Measurements from ENCODE around the gene SLC39A1. TPM values are rescaled to one million over a fixed set of nuclear protein-coding genes. Genes with fewer than 3 reads are reported as not detected.

Gene SLC39A1
- total RNA-seq, 2 experiments from 2014 or later = 40.3 to 42.2 TPM

GRCh38 chr1:153995640-153996039, 32.3 kb upstream of the SLC39A1 start:
- DNase-seq = no peak
- peaks cover 2% of the 10 kb centered on the region for H3K9me3 Mint-ChIP-seq
- no peaks in the 10 kb centered on the region for H3K27me3 Mint-ChIP-seq
- H3K4me1 Mint-ChIP-seq (ENCODE audit: low read depth) = peaks cover 11% of the 10 kb centered on the region
- peaks cover 50% of the 10 kb centered on the region for H3K36me3 Mint-ChIP-seq (ENCODE audit: low read depth)
- H3K27ac Mint-ChIP-seq = peak overlapping the region; percentile 50
- no peak for TF ChIP-seq CTCF (IDR thresholded peaks at IDR 0.05)
- CTCF ChIA-PET = interaction anchor here (1.9 kb wide), 1 partner anchor 9 kb away, joined by 9 read pairs; the partner anchor contains the start of gene RAB13
- no peak for ATAC-seq
- intact Hi-C loops (cut with micrococcal nuclease) = loop anchor here (10.0 kb wide), 2 partner anchors 159 to 269 kb away; partner anchors contain the start of gene NUP210L
- H3K4me3 Mint-ChIP-seq = no peak overlapping the region
- POLR2A ChIA-PET = interaction anchor here (0.8 to 12.7 kb wide), 8 partner anchors 9 to 189 kb away, joined by 3 to 237 read pairs (median 4); partner anchors contain the start of genes CREB3L4, JTB and NUP210L

- ChIA-PET POLR2A (interaction anchor here (0.8 to 12.7 kb wide), 9 partner anchors 7 to 189 kb away, joined by 3 to 237 read pairs (median 4); partner anchors contain the start of genes CREB3L4, JTB and NUP210L), CTCF (interaction anchor here (0.6 to 1.9 kb wide), 2 partner anchors 8 to 77 kb away, joined by 3 to 9 read pairs; partner anchors contain the start of gene RAB13)
- peaks cover 51% of the 10 kb centered on the region for H3K36me3 Mint-ChIP-seq (ENCODE audit: low read depth)
- no peak for ATAC-seq
- intact Hi-C loops (cut with micrococcal nuclease) = loop anchor here (10.0 kb wide), 2 partner anchors 160 to 270 kb away; partner anchors contain the start of gene NUP210L
- no peak for DNase-seq
- H3K27me3 Mint-ChIP-seq = no peaks in the 10 kb centered on the region
- peaks cover 2% of the 10 kb centered on the region for H3K9me3 Mint-ChIP-seq
- no peak for TF ChIP-seq CTCF (IDR thresholded peaks at IDR 0.05)
- no peak overlapping the region for H3K4me3 Mint-ChIP-seq
- peaks cover 15% of the 10 kb centered on the region for H3K4me1 Mint-ChIP-seq (ENCODE audit: low read depth)
- H3K27ac Mint-ChIP-seq = peak overlapping the region; percentile 50
These were observed 31.9 kb upstream of the SLC39A1 start for GRCh38 chr1:153995202-153995601.

- ChIA-PET CTCF (interaction anchor here (0.9 to 2.2 kb wide), 6 partner anchors 15 to 343 kb away, joined by 3 to 7 read pairs (median 4); partner anchors contain the start of genes DENND4B, HAX1 and JTB), POLR2A (interaction anchor here (0.6 to 12.7 kb wide), 21 partner anchors 10 to 423 kb away, joined by 3 to 237 read pairs (median 5); partner anchors contain the start of genes CREB3L4, CRTC2, DENND4B and GATAD2B)
- intact Hi-C loops (cut with micrococcal nuclease) = loop anchor here (2.0 to 10.0 kb wide), 3 partner anchors 35 to 273 kb away; partner anchors contain the start of gene NUP210L
- ATAC-seq = no peak
- H3K4me3 Mint-ChIP-seq = peak overlapping the region; percentile 95
- H3K9me3 Mint-ChIP-seq = peaks cover 2% of the 10 kb centered on the region
- no peak for DNase-seq
- H3K27me3 Mint-ChIP-seq = no peaks in the 10 kb centered on the region
- peak overlapping the region; percentile 98 for H3K27ac Mint-ChIP-seq
- no peak for TF ChIP-seq CTCF (IDR thresholded peaks at IDR 0.05)
- peaks cover 22% of the 10 kb centered on the region for H3K4me1 Mint-ChIP-seq (ENCODE audit: low read depth)
- peaks cover 51% of the 10 kb centered on the region for H3K36me3 Mint-ChIP-seq (ENCODE audit: low read depth)
These were observed 28.5 kb upstream of the SLC39A1 start for GRCh38 chr1:153991806-153992205.

- DNase-seq = no peak
- intact Hi-C loops (cut with micrococcal nuclease) = loop anchor here (2.0 to 10.0 kb wide), 3 partner anchors 34 to 274 kb away; partner anchors contain the start of gene NUP210L
- Mint-ChIP-seq H3K27ac (peak overlapping the region; percentile 98), H3K27me3 (no peaks in the 10 kb centered on the region), H3K9me3 (peaks cover 2% of the 10 kb centered on the region), H3K36me3 (ENCODE audit: low read depth) (peaks cover 51% of the 10 kb centered on the region), H3K4me3 (peak overlapping the region; percentile 95), H3K4me1 (ENCODE audit: low read depth) (peaks cover 26% of the 10 kb centered on the region)
- ChIA-PET POLR2A (interaction anchor here (0.6 to 12.7 kb wide), 28 partner anchors 11 to 424 kb away, joined by 3 to 237 read pairs (median 6); partner anchors contain the start of genes CREB3L4, CRTC2, DENND4B and GATAD2B), CTCF (interaction anchor here (1.0 to 2.2 kb wide), 8 partner anchors 14 to 344 kb away, joined by 3 to 7 read pairs (median 4); partner anchors contain the start of genes DENND4B, HAX1 and JTB)
- no peak for TF ChIP-seq CTCF (IDR thresholded peaks at IDR 0.05)
- ATAC-seq = no peak
These were observed 27.9 kb upstream of the SLC39A1 start for GRCh38 chr1:153991151-153991630.
